OCI-LY3 (cell line): Measurements from ENCODE around the gene LGALS1.

Experiments
- H2AFZ ChIP-seq: fragments of 200-600, 300-600 bp; shearing (Covaris generic); 2 replicates; pipeline ENCODE4 v1.6.0; 2014; ENCODE audit warnings: antibody characterized with exemption, low read depth, low read length
- H3K27ac ChIP-seq: fragments of 200-600, 300-600 bp; sonication (generic); 2 replicates; pipeline ENCODE4 v1.5.1; 2014; ENCODE audit warnings: mild to moderate bottlenecking, low read length, moderate library complexity, mixed read lengths
- H3K27me3 ChIP-seq: fragments of 200-600, 300-600 bp; sonication (generic); 2 replicates; pipeline ENCODE4 v1.6.1; 2014; ENCODE audit warnings: low read depth, low read length, mixed read lengths
- H3K36me3 ChIP-seq: fragments of 200-600, 300-600 bp; sonication (generic); replicated peaks from 2 replicates; pipeline ENCODE3; 2014; ENCODE audit warnings: low read depth, low read length, mixed read lengths
- H3K4me1 ChIP-seq: fragments of 300-600, 200-600 bp; sonication (generic); 2 replicates; pipeline ENCODE4 v1.6.1; 2014; ENCODE audit warnings: low read length, mixed read lengths
- H3K4me2 ChIP-seq: fragments of 200-600, 300-600 bp; sonication (generic); 2 replicates; pipeline ENCODE4 v1.6.1; 2014; ENCODE audit warnings: low read length, mixed read lengths
- H3K4me3 ChIP-seq: fragments of 300-600, 200-600 bp; sonication (generic); 2 replicates; pipeline ENCODE4 v1.5.1; 2014; ENCODE audit warnings: antibody characterized with exemption, mild to moderate bottlenecking, low read length, moderate library complexity
- H3K79me2 ChIP-seq: fragments of 300-600, 200-600 bp; shearing (Covaris generic); 2 replicates; pipeline ENCODE4 v1.6.1; 2014; ENCODE audit warnings: mild to moderate bottlenecking, low read length, mixed read lengths
- H3K9ac ChIP-seq: fragments of 300-600, 200-600 bp; shearing (Covaris generic); 2 replicates; pipeline ENCODE4 v1.6.0; 2014; ENCODE audit warnings: mild to moderate bottlenecking, low read length, moderate library complexity
- H3K9me3 ChIP-seq: fragments of 200-600, 300-600 bp; shearing (Covaris generic); 2 replicates; pipeline ENCODE4 v1.6.1; 2014; ENCODE audit warnings: low read length, mixed read lengths; ENCODE audit not compliant: insufficient read depth
- H4K20me1 ChIP-seq: fragments of 200-600, 300-600 bp; sonication (generic); 2 replicates; pipeline ENCODE4 v1.6.1; 2016; ENCODE audit warnings: low read length, mixed read lengths; ENCODE audit not compliant: insufficient read depth
- CTCF ChIP-seq: fragments of 200-600, 300-600 bp; sonication (generic); IDR thresholded peaks from 2 replicates; pipeline ENCODE4 v1.5.1; 2014; ENCODE audit warnings: antibody characterized with exemption, low read length, low read depth
- EZH2phosphoT487 ChIP-seq: fragments of 200-600 bp; shearing (Covaris generic); IDR thresholded peaks from 2 replicates; pipeline ENCODE4 v1.6.1; 2018; ENCODE audit warnings: antibody characterized with exemption, mixed run types, low read depth

LGALS1 gene

GRCh38 chr22:37686002-37686982 is 10.9 kb downstream of the LGALS1 start, which contains the start of gene NOL12:
NOL12 (plus strand) TSS chr22:37686343; CDS start chr22:37686393, 50 bp downstream.
- Histone ChIP-seq H3K4me2 (peak within 1 kb of the TSS; percentile 89), H2AFZ (peak within 1 kb of the TSS; percentile 90), H3K27me3 (no peaks in the 10 kb centered on the region), H4K20me1 (no peaks in the 10 kb centered on the region), H3K36me3 (peaks cover 15% of the 10 kb centered on the region), H3K79me2 (peaks cover 21% of the 10 kb centered on the region), H3K9me3 (no peaks in the 10 kb centered on the region), H3K9ac (peak within 1 kb of the TSS; percentile 95), H3K27ac (peak within 1 kb of the TSS; percentile 45), H3K4me3 (peak within 1 kb of the TSS; percentile 92), H3K4me1 (peaks cover 26% of the 10 kb centered on the region)
- TF ChIP-seq EZH2phosphoT487 (no peak), CTCF (no peak)

- H3K4me1 ChIP-seq, result peaks cover 13% of the 10 kb centered on the region
- no peak overlapping the region for H3K27ac ChIP-seq
- no peak overlapping the region for H3K4me2 ChIP-seq
- no peak overlapping the region for H3K9ac ChIP-seq
- H3K79me2 ChIP-seq, result peaks cover 21% of the 10 kb centered on the region
- no peak overlapping the region for H2AFZ ChIP-seq
- TF ChIP-seq EZH2phosphoT487 (no peak), CTCF (no peak)
- H3K27me3 ChIP-seq, result no peaks in the 10 kb centered on the region
- no peaks in the 10 kb centered on the region for H4K20me1 ChIP-seq
- no peaks in the 10 kb centered on the region for H3K9me3 ChIP-seq
- H3K36me3 ChIP-seq, result peaks cover 33% of the 10 kb centered on the region
- no peak overlapping the region for H3K4me3 ChIP-seq
Measured at GRCh38 chr22:37690407-37690806, 15.0 kb downstream of the LGALS1 start.

- Histone ChIP-seq H2AFZ (no peak overlapping the region), H3K36me3 (peaks cover 33% of the 10 kb centered on the region), H3K4me2 (no peak overlapping the region), H3K4me3 (no peak overlapping the region), H3K4me1 (peaks cover 7% of the 10 kb centered on the region; the same call in 1 of the 2 replicates), H3K9me3 (no peaks in the 10 kb centered on the region), H3K27me3 (no peaks in the 10 kb centered on the region), H4K20me1 (no peaks in the 10 kb centered on the region), H3K9ac (no peak overlapping the region), H3K79me2 (peaks cover 21% of the 10 kb centered on the region), H3K27ac (no peak overlapping the region)
- no peak for TF ChIP-seq EZH2phosphoT487
- TF ChIP-seq CTCF, result no peak
Measured at GRCh38 chr22:37690901-37691504, 15.6 kb downstream of the LGALS1 start.
